NK-92 (cell line): ENCODE results near the gene SAAL1.

Experiments
- DNase-seq: peaks from one replicate; lab custom pipeline; 2025; ENCODE audit not compliant: unreplicated experiment; lab: John Stamatoyannopoulos, UW

Gene SAAL1

GRCh38 chr11:18088966-18089365 is 16.9 kb downstream of the SAAL1 start:
- DNase-seq = no peak

- DNase-seq = no peak
Observed at GRCh38 chr11:18088366-18088765, 17.5 kb downstream of the SAAL1 start.

GRCh38 chr11:18081551-18081950 is 24.3 kb downstream of the SAAL1 start:
- no peak for DNase-seq

GRCh38 chr11:18080451-18080850 is 25.4 kb downstream of the SAAL1 start:
- DNase-seq = no peak

- DNase-seq = no peak
Observed at GRCh38 chr11:18078909-18079308, 27.0 kb downstream of the SAAL1 start.

- no peak for DNase-seq
Observed at GRCh38 chr11:18075444-18075843, 30.4 kb downstream of the SAAL1 start.

- no peak for DNase-seq
Observed at GRCh38 chr11:18071098-18071705, 34.7 kb downstream of the SAAL1 start.

GRCh38 chr11:18067372-18067771 is 38.5 kb downstream of the SAAL1 start:
- DNase-seq = no peak

- no peak for DNase-seq
Observed at GRCh38 chr11:18066626-18067025, 39.3 kb downstream of the SAAL1 start.

GRCh38 chr11:18065572-18065971 is 40.3 kb downstream of the SAAL1 start:
- no peak for DNase-seq

- no peak for DNase-seq
Observed at GRCh38 chr11:18064450-18065054, 41.3 kb downstream of the SAAL1 start.

GRCh38 chr11:18063862-18064434 is 41.9 kb downstream of the SAAL1 start:
- DNase-seq = no peak

- DNase-seq = no peak
Observed at GRCh38 chr11:18063125-18063524, 42.8 kb downstream of the SAAL1 start.

- DNase-seq = no peak
Observed at GRCh38 chr11:18061351-18061750, 44.5 kb downstream of the SAAL1 start.

GRCh38 chr11:18056561-18057181 is 49.2 kb downstream of the SAAL1 start:
- DNase-seq = no peak

- no peak for DNase-seq
Observed at GRCh38 chr11:18054511-18055103, 51.3 kb downstream of the SAAL1 start.

- DNase-seq = no peak
Observed at GRCh38 chr11:18050848-18051247, 55.0 kb downstream of the SAAL1 start.

- DNase-seq = no peak
Observed at GRCh38 chr11:18046116-18046777, 59.6 kb downstream of the SAAL1 start, which contains the start of gene TPH1. TSS of gene TPH1 (minus strand) at chr11:18046269. CDS start at chr11:18040762, 5,507 bp downstream.

- DNase-seq = no peak
Observed at GRCh38 chr11:18036456-18036855, 69.4 kb downstream of the SAAL1 start.
